Measurements from ENCODE around the gene WBP2. TPM values are rescaled to one million over a fixed set of nuclear protein-coding genes. Genes with fewer than 3 reads are reported as not detected.

WBP2 gene
- total and polyA plus RNA-seq, 2 of the 13 experiments (the other 11 are each of a cell fraction or from before 2014, with no cell fraction given): 29.2 to 29.5 TPM

DNA sequence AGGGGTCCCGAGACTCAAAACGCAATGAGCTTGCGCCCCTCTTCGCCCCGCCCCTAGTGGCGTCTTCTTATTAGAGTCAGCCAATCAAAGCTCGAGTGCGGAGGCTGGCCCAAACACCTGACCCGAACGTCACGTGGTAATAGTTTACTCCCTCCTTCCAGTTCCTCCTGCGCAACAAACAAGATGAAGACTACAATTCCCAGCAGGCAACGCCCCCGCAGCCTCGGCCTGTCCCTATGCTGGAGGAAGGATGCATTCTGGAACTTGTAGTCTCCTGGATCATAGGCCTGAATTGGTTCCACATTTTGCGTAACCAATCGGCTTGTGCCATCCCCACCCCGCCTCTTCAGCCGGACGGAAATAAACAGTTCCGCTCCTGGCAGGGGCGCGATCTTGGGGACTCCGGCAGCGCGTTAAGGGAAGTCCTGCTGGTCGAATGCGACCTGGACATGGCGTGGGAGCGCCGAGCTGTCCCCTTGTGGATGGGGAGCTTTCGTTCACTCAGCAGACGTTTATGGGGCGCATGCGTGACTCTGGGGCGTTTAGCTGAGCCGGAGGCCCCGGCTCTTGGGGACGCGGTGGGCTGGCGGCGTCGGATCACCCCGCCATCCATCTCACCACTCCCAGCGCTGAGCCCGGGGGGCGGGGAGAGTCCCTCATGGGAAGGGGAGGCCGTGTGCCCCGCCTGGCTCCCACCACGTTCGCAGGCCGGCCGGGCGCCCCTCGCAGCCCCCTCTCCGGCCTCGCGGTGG, at the start of gene WBP2 (continued):
- TF ChIP-seq, protein P1, sequence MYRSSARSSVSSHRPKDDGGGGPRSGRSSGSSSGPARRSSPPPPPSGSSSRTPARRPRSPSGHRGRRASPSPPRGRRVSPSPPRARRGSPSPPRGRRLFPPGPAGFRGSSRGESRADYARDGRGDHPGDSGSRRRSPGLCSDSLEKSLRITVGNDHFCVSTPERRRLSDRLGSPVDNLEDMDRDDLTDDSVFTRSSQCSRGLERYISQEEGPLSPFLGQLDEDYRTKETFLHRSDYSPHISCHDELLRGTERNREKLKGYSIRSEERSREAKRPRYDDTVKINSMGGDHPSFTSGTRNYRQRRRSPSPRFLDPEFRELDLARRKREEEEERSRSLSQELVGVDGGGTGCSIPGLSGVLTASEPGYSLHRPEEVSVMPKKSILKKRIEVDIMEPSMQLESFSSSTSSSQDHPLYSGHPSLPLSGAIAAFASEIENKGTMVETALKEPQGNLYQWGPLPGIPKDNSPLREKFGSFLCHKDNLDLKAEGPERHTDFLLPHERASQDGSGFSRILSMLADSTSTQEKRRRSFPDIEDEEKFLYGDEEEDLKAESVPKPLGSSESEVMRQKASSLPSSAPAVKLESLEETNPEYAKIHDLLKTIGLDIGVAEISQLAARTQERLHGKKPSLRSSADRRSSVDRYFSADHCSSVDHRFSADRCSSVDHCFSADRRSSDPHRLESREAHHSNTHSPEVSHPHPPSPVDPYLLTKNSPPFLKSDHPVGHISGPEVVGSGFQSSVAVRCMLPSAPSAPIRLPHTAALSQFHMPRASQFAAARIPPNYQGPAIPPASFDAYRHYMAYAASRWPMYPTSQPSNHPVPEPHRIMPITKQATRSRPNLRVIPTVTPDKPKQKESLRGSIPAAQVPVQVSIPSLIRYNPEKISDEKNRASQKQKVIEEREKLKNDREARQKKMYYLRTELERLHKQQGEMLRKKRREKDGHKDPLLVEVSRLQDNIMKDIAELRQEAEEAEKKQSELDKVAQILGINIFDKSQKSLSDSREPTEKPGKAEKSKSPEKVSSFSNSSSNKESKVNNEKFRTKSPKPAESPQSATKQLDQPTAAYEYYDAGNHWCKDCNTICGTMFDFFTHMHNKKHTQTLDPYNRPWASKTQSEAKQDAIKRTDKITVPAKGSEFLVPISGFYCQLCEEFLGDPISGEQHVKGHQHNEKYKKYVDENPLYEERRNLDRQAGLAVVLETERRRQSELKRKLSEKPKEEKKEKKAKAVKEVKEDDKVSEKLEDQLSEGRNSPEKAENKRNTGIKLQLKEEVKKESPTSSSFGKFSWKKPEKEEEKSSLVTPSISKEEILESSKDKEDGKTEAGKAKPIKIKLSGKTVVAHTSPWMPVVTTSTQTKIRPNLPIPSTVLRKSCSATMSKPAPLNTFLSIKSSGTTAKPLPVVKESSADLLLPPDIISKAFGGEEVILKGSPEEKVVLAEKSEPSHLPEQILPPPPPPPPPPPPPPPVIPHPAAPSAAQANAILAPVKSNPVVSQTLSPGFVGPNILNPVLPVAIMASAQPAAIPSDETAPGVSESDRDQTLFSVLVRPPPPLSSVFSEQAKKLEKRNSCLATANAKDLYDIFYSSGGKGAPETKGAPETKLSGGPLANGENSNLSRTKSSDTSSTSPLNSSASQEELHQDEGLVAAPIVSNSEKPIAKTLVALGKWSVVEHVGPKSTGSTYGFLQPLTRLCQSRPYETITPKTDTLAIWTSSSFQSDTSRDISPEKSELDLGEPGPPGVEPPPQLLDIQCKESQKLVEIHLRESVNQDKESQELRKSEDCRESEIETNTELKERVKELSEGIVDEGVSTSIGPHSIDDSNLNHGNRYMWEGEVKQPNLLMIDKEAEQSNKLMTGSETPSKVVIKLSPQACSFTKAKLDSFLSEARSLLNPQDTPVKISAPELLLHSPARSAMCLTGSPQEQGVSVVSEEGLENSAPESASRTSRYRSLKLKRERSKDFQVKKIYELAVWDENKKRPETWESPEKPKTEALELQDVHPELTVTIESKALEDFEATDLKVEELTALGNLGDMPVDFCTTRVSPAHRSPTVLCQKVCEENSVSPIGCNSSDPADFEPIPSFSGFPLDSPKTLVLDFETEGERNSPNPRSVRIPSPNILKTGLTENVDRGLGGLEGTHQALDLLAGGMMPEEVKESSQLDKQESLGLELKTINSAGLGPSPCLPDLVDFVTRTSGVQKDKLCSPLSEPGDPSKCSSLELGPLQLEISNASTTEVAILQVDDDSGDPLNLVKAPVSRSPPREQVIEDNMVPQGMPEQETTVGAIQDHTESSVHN (CRISPR knock-in tag; IDR thresholded peaks at IDR 0.05): no peak; the same call in 1 of the 2 replicates
- no peak for TF ChIP-seq ZNF260 (CRISPR knock-in tag; IDR thresholded peaks at IDR 0.05; ENCODE audit: borderline replicate concordance, low read depth)
- TF ChIP-seq ZNF616 (CRISPR knock-in tag; IDR thresholded peaks at IDR 0.05; ENCODE audit: low read depth): peak; percentile 90; the same call in 1 of the 2 replicates
- no peak; the same call in 1 of the 2 replicates for TF ChIP-seq ZBTB44 (CRISPR knock-in tag; IDR thresholded peaks at IDR 0.05)
- TF ChIP-seq ZNF280D (CRISPR knock-in tag; IDR thresholded peaks at IDR 0.05): no peak
- TF ChIP-seq ZSCAN9 (CRISPR knock-in tag; IDR thresholded peaks at IDR 0.05; ENCODE audit: borderline replicate concordance): peak; percentile 87
- TF ChIP-seq MTF2 (CRISPR knock-in tag; IDR thresholded peaks at IDR 0.05; ENCODE audit: borderline replicate concordance): peak; percentile 87; the same call in 1 of the 2 replicates
- TF ChIP-seq SALL1 (CRISPR knock-in tag; IDR thresholded peaks at IDR 0.05): peak; percentile 86
- no peak for TF ChIP-seq ZEB1 (IDR thresholded peaks at IDR 0.05; ENCODE audit: insufficient replicate concordance, low read depth)
- TF ChIP-seq SOX6 (IDR thresholded peaks at IDR 0.05): no peak
- peak; percentile 63 for TF ChIP-seq SOX6 (CRISPR knock-in tag; IDR thresholded peaks at IDR 0.05)
- no peak for TF ChIP-seq TBX3 (IDR thresholded peaks at IDR 0.05; ENCODE audit: borderline replicate concordance)
- TF ChIP-seq ZBTB46 (CRISPR knock-in tag; IDR thresholded peaks at IDR 0.05; ENCODE audit: borderline replicate concordance): no peak
- 0 out of 2 replicates have a peak, but pooled peaks have one; percentile 78 for TF ChIP-seq WIZ (CRISPR knock-in tag; IDR thresholded peaks at IDR 0.05)

Data from HepG2 (cell line).